ENCODE data around the gene LY6G5C.

Gene LY6G5C

GRCh38 chr6:31680226-31681134 lies at the start of gene LY6G5C:
Gene LY6G5C, minus strand, starts transcription at chr6:31681067. Its CDS starts 694 bp downstream, at chr6:31680373.
- DNase-seq (ENCODE audit: low read depth in 1 of 2, low spot score in 1 of 2), result peak in 1 of 2 donors; percentile 61

GRCh38 chr6:31729979-31730630 lies 49.2 kb upstream of the LY6G5C start:
- DNase-seq (ENCODE audit: low read depth in 1 of 2, low spot score in 1 of 2), result peak; percentile 32 to 42

GRCh38 chr6:31729515-31729978 lies 48.7 kb upstream of the LY6G5C start:
- DNase-seq (ENCODE audit: low read depth in 1 of 2, low spot score in 1 of 2), result peak; percentile 55 to 67

DNA sequence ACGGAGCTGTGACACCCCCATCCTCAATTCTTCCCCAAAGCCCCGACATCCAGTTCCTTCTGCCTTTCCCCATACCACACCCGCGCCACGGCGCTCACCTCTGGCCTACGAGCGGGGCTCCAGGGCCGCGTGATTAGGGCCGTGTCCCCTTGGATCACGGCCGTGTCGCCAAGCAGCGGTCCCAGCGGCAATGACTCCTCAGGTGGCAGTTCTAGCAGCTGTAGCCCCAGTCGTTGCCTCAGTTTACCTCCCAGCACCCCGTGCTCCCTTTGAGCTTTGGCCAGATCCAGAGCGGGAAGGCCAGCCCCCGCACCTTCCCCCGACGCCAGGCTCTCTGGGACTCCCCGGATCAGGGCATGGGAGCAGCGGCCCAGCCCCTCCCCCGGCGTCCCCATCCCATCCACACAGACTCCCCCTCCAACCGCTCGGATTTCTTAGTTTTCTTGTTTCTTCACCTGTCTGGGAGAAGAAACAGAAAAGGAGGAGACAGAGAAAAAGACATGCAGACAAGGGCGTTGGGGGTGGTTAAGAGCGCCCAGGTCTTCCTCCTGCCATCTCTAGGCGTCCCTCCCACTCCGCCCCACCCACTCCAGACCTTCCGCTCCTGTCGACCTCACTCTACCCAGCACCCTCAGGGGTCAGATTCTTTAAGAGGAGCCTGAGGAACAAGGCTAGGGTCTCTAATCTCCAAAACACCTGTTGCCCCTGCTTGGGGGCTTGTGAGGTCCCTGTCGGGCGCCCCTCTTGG lies 48.1 kb upstream of the LY6G5C start, which contains the start of gene DDAH2:
DDAH2 (minus strand) TSS at position 533 of the 748 bp plus-strand sequence; CDS start at position 395, 138 bp downstream.
- no peak for DNase-seq (ENCODE audit: low read depth in 1 of 2, low spot score in 1 of 2)

DNA sequence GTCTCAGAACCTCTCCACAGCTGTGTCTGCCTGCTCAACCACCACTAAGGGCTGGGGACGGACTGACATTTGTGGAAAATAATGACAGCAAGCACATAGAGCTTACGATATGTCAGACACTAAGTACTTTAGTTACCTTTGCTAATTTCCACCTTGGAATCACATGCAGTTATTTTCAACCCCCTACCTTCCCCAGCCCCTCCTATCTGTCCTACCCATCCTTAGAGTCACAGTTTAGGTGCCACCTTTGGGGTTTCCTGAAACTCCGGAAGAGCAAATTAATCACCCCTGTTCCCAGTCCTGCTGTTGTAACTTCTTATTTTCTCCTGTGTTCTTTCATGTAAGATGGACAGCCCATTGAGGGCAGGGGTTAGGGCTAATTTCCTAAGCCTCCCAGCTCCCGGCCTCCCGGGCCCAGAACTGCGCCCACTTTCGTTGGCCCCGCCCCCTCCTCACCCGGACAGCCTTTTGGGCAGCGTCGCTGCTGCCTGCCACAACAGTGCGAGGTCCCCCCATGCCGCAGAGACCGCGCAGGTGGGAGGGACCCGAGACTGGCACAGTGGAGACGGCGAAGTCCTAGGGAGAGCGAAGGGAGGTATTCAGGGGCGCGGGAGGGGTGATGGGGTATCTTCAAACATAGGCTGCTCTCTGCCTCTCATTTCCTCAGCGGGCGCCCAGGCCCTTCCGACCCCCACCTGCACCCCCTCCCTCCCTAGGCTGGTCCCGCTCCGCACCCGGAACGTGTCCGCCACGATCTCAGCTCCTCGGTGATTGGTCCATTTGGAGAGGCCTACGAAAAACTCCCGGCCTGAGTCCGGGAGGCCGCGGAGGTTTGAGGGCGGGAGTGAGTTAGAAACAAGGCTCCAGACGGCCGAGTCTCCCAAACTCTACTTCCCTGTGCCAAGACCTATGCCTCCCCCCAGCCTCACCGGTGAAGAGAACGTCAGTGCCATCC lies 47.1 kb upstream of the LY6G5C start:
- no peak for DNase-seq (ENCODE audit: low read depth in 1 of 2, low spot score in 1 of 2)

DNA sequence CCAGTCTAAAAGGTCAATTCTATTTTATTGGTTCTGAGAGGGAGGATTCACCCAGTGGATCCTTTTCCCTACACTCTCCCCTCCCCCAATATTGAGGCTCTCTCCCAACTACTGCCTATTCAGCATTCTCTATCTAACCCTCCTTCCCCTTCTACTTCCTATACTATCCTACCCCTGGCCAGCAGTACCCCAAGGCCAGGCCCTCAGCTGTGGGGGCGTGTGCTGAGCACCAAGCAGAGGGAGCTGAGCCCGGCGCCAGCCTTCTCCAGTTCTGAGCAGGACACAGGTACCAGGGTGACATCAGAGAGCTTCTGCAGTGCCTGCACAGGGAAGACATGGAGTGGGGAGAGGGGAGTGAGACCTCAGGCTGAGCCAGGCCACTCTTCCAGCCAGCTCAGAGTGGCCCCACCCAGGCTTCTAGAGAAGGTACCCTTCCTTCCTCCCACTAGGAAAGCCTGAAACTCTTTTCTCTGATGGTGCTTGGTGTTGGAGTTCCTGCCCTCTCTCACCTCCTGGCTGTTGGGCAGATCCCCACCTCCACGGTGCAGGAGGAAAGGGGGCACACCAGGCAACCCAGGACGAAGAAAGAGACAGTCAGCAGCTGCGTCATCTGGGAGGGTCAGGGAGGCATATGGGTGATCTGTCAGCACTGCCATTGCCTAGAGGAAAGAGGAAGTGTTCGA lies 46.3 kb upstream of the LY6G5C start:
- DNase-seq (ENCODE audit: low read depth in 1 of 2, low spot score in 1 of 2), result no peak

- no peak for DNase-seq (ENCODE audit: low read depth in 1 of 2, low spot score in 1 of 2)
Measured at GRCh38 chr6:31725502-31726350, 44.9 kb upstream of the LY6G5C start.

- DNase-seq (ENCODE audit: low read depth in 1 of 2, low spot score in 1 of 2), result no peak
Measured at GRCh38 chr6:31723980-31724691, 43.3 kb upstream of the LY6G5C start.

- DNase-seq (ENCODE audit: low read depth in 1 of 2, low spot score in 1 of 2), result no peak
Measured at GRCh38 chr6:31723245-31723979, 42.5 kb upstream of the LY6G5C start, which contains the start of gene MPIG6B. Gene MPIG6B, plus strand, starts transcription at chr6:31723373. Its CDS starts 11 bp downstream, at chr6:31723384.

DNA sequence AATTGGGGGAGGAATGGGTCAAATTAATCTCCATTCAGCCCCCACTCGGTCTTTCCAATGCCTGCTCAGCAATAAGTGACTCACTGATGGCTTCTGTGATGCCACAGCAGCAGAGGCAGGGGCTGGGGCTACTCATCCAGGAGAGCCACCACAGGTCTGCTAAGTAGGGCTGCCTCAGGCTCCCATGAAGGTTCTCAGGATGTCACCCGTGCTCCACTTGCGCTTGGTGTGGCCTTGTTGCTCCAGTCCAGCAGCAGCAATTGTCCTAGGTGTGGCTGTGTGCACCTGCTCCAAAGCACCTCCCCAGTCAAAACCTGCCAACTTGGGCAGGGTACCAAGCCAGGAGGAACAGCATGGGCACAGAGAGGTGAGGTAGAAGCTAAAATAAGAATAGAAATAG lies 41.3 kb upstream of the LY6G5C start:
- DNase-seq (ENCODE audit: low read depth in 1 of 2, low spot score in 1 of 2), result no peak

DNA sequence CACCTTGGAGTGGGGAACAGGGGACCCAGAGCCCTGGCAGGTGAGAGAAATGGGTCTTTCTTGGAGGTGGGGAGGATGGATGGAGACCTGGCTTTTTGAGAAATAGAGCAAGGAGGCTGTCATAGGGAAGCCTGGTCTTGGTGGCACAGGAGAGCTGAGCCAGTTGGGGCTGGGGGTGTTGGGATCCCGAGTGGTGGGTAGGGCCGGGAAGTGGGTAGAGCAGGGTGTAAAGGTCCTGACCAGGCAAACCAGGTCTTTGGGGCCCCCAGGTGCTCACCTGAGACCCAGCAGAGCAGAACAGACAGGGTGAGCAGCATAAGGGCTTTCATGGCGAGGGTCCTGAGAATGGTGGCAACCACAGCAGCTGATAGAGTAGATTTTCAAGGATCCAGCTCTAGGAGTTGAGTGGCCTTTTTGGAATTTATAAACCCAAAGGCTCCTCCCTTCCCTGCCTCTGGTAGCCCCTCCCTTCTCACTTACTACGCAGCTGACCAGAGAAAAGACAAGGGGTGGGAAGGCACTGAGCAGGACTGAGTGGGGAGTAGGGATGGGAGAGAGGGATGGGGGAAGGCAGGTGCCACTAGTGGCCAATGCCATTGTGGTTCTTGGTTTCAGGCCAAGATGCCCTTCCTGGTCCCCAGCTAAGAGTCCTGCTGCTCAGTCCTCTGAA lies 40.6 kb upstream of the LY6G5C start, which contains the start of gene LY6G6C:
LY6G6C (minus strand) TSS at position 396 of the 670 bp plus-strand sequence; CDS start at position 329, 67 bp downstream.
- DNase-seq (ENCODE audit: low read depth in 1 of 2, low spot score in 1 of 2), result no peak

GRCh38 chr6:31720196-31720770 lies 39.4 kb upstream of the LY6G5C start:
- no peak for DNase-seq (ENCODE audit: low read depth in 1 of 2, low spot score in 1 of 2)

- DNase-seq (ENCODE audit: low read depth in 1 of 2, low spot score in 1 of 2), result no peak
Measured at GRCh38 chr6:31719001-31719400, 38.1 kb upstream of the LY6G5C start.

- no peak for DNase-seq (ENCODE audit: low read depth in 1 of 2, low spot score in 1 of 2)
Measured at GRCh38 chr6:31718265-31718664, 37.4 kb upstream of the LY6G5C start.

- DNase-seq (ENCODE audit: low read depth in 1 of 2, low spot score in 1 of 2), result no peak
Measured at GRCh38 chr6:31717499-31718222, 36.8 kb upstream of the LY6G5C start.
